Endothelial cell of umbilical vein (primary cell): Measurements from ENCODE around the gene ASCL3. TPM values are rescaled to one million over a fixed set of nuclear protein-coding genes. Genes with fewer than 3 reads are reported as not detected.

Experiments used
- BruUV-seq: library from RNA; stranded (reverse); fragments of 400-500 nt; replicated peaks from 2 replicates; lab custom pipeline; 2021; lab: Mats Ljungman, UMichigan
- CTCF ChIA-PET: fragments of 300-600, 350-600 bp; sonication (Branson Sonifier 250); formaldehyde crosslinking; loops from one replicate; lab custom pipeline; 2021; ENCODE audit warnings: antibody characterized with exemption, inconsistent platforms; lab: Charles Lee
- POLR2A ChIA-PET: fragments of 300-600, 350-600 bp; sonication (Branson Sonifier 250); formaldehyde crosslinking; loops from one replicate; lab custom pipeline; 2021; ENCODE audit warnings: antibody characterized with exemption, inconsistent platforms; lab: Charles Lee
- DNase-seq: peaks from one replicate; pipeline ENCODE4 v3.0.0-alpha.2; 2011; ENCODE audit warnings: low read depth, low spot score
- FAIRE-seq: peaks from 2 replicates; lab custom pipeline; 2011; peaks lifted over from hg19 to GRCh38; lab: Jason Lieb, UNC
- H2AFZ ChIP-seq: 2 replicates; pipeline ENCODE4 v1.6.0; 2012; ENCODE audit warnings: low read depth, low read length, control low read depth, inconsistent platforms
- H3K27ac ChIP-seq: 2 replicates; pipeline ENCODE4 v1.5.1; 2011; ENCODE audit warnings: low read depth, mild to moderate bottlenecking, control low read depth, low read length, moderate library complexity; ENCODE audit not compliant: insufficient read depth
- H3K27me3 ChIP-seq, 2 experiments: 2 replicates each; pipeline versions ENCODE4 v1.6.0 to v1.6.1; 2011; ENCODE audit warnings: low read length in 2 of 2, mixed read lengths in 1 of 2; ENCODE audit not compliant: control insufficient read depth in 2 of 2, insufficient read depth in 2 of 2
- H3K36me3 ChIP-seq, 2 experiments: 2 replicates in 1 of 2; 3 replicates in 1 of 2; pipeline ENCODE4 v1.5.1; 2011; ENCODE audit warnings: low read length in 2 of 2, mild to moderate bottlenecking in 1 of 2, moderate library complexity in 1 of 2; ENCODE audit not compliant: control insufficient read depth in 2 of 2, insufficient read depth in 2 of 2; ENCODE audit errors: extremely low read depth in 1 of 2
- H3K4me1 ChIP-seq: 3 replicates; pipeline ENCODE4 v1.5.1; 2011; ENCODE audit warnings: mild to moderate bottlenecking, low read length; ENCODE audit not compliant: control insufficient read depth, insufficient read depth; ENCODE audit errors: extremely low read depth
- H3K4me2 ChIP-seq: 2 replicates; pipeline ENCODE4 v1.6.1; 2011; ENCODE audit warnings: low read length, control low read depth, mixed read lengths; ENCODE audit not compliant: insufficient read depth
- H3K4me3 ChIP-seq, 3 experiments: fragments of 200-600 bp in 1 of 3; sonication (generic), shearing (Covaris generic) in 1 of 3; replicated peaks in 1 of 3; 2 replicates each; pipeline ENCODE4 v1.5.1; 2011 to 2016; ENCODE audit warnings: control low read depth in 3 of 3, low read length in 3 of 3, mild to moderate bottlenecking in 2 of 3, inconsistent platforms in 1 of 3, low read depth in 1 of 3, moderate library complexity in 1 of 3; ENCODE audit not compliant: insufficient read depth in 1 of 3
- H3K79me2 ChIP-seq: 2 replicates; pipeline ENCODE4 v1.6.0; 2012; ENCODE audit warnings: low read length, inconsistent platforms; ENCODE audit not compliant: control insufficient read depth, insufficient read depth
- H3K9ac ChIP-seq: replicated peaks from 2 replicates; pipeline ENCODE3; 2011; ENCODE audit warnings: low read length, control low read depth; ENCODE audit not compliant: insufficient read depth; ENCODE audit errors: extremely low read depth
- H3K9me1 ChIP-seq: replicated peaks from 3 replicates; pipeline ENCODE4 v1.6.0; 2011; ENCODE audit warnings: mild to moderate bottlenecking, low read length; ENCODE audit not compliant: control insufficient read depth, insufficient read depth; ENCODE audit errors: extremely low read depth
- H3K9me3 ChIP-seq: replicated peaks from 2 replicates; pipeline ENCODE4 v1.5.1; 2012; ENCODE audit warnings: low read length, inconsistent platforms; ENCODE audit not compliant: control insufficient read depth, insufficient read depth
- H4K20me1 ChIP-seq: replicated peaks from 2 replicates; pipeline ENCODE3; 2011; ENCODE audit warnings: mild to moderate bottlenecking, low read length; ENCODE audit not compliant: control insufficient read depth, insufficient read depth; ENCODE audit errors: extremely low read depth
- CTCF ChIP-seq, 2 donors: IDR thresholded peaks; 1 replicate in 1 of 2; 2 replicates in 1 of 2; pipeline ENCODE4 v1.5.1; 2011; ENCODE audit warnings: low read length in 2 of 2, mild to moderate bottlenecking in 2 of 2, moderate library complexity in 2 of 2, control low read depth in 1 of 2, inconsistent platforms in 1 of 2, low read depth in 1 of 2; ENCODE audit not compliant: insufficient read depth in 1 of 2; ENCODE audit errors: extremely low read depth in 1 of 2
- EZH2 ChIP-seq: IDR thresholded peaks from 2 replicates; pipeline ENCODE4 v1.6.1; 2012; ENCODE audit warnings: borderline replicate concordance, low read depth, mild to moderate bottlenecking, moderate library complexity, low read length, inconsistent platforms; ENCODE audit not compliant: severe bottlenecking
- FOS ChIP-seq: IDR thresholded peaks from 2 replicates; pipeline ENCODE4 v1.6.1; 2011; ENCODE audit warnings: mild to moderate bottlenecking, low read length, moderate library complexity, borderline replicate concordance; ENCODE audit not compliant: insufficient read depth
- GATA2 ChIP-seq: IDR thresholded peaks from 2 replicates; pipeline ENCODE4 v1.7.0; 2011; ENCODE audit warnings: low read depth, mild to moderate bottlenecking, moderate library complexity, mixed read lengths, low read length; ENCODE audit not compliant: insufficient read length, insufficient read depth
- JUN ChIP-seq: IDR thresholded peaks from 2 replicates; pipeline ENCODE4 v1.6.1; 2011; ENCODE audit warnings: borderline replicate concordance, low read depth; ENCODE audit not compliant: insufficient read length, insufficient read depth
- MYC ChIP-seq: IDR thresholded peaks from one replicate; pipeline ENCODE4 v1.6.1; 2011; ENCODE audit warnings: mild to moderate bottlenecking, low read depth, low read length
- POLR2A ChIP-seq: IDR thresholded peaks from 2 replicates; pipeline ENCODE4 v1.6.1; 2012; ENCODE audit warnings: low read depth, mild to moderate bottlenecking, control low read depth, low read length
- POLR2AphosphoS5 ChIP-seq: IDR thresholded peaks from 2 replicates; pipeline ENCODE4 v1.6.1; 2012; ENCODE audit warnings: low read depth, mild to moderate bottlenecking, control low read depth, low read length, moderate library complexity; ENCODE audit not compliant: insufficient read depth
- dilution Hi-C: fragments of 300-500 bp; cut with MboI; formaldehyde crosslinking; loops from one replicate; pipeline ENCODE4 v1.15.0; 2019; ENCODE audit warnings: low sequenced_read_pairs; ENCODE audit not compliant: extremely low pct_ligation_motif_present
- intact Hi-C: fragments of 100-400 bp; cut with micrococcal nuclease; formaldehyde crosslinking; loops from one replicate; pipeline ENCODE4 v1.10.0; 2022
- polyA plus RNA-seq, 4 experiments: library from polyadenylated mRNA; depleted of rRNA in 3 of 4; stranded (reverse) in 3 of 4; unstranded in 1 of 4; fragments of >200 nt; gene quantifications; 2 replicates each; pipeline versions ENCODE4 v1.2.1 to v1.2.3, GENCODE V29; 2011 to 2012; ENCODE audit warnings: missing spikeins in 1 of 4
- total RNA-seq: library from RNA; stranded (reverse); gene quantifications from 2 replicates; pipeline ENCODE4 v1.2.3, GENCODE V29; 2021
- TF ChIP-seq, protein P1 (sequence below): IDR thresholded peaks from 2 replicates; pipeline ENCODE4 v1.6.1; 2011; ENCODE audit not compliant: insufficient read depth, insufficient read length

The ASCL3 gene
- total and polyA plus RNA-seq, 2 donors (not counting 3 experiments of a cell fraction or from before 2014, with no cell fraction given) = not detected

GRCh38 chr11:8967184-8967583, 24.4 kb upstream of the ASCL3 start:
- Histone ChIP-seq H3K4me2 (no peak overlapping the region), H3K79me2 (peaks cover 14% of the 10 kb centered on the region), H3K36me3 (no peaks in the 10 kb centered on the region), H3K9ac (no peak overlapping the region), H3K4me1 (peaks cover 15% of the 10 kb centered on the region), H2AFZ (no peak overlapping the region), H3K4me3 (no peak overlapping the region), H3K27me3 (no peaks in the 10 kb centered on the region), H4K20me1 (no peaks in the 10 kb centered on the region), H3K27ac (no peak overlapping the region), H3K9me3 (no peaks in the 10 kb centered on the region), H3K9me1 (no peaks in the 10 kb centered on the region)
- ChIA-PET CTCF (no interaction called here), POLR2A (no interaction called here)
- FAIRE-seq (no peak), DNase-seq (no peak)
- intact Hi-C loops (loop anchor here (5.0 kb wide), 1 partner anchor 540 kb away; no protein-coding TSS in a partner anchor), dilution Hi-C loops (no loop called here)
- no TSS peak for BruUV-seq
- TF ChIP-seq POLR2A (no peak), CTCF (IDR thresholded peaks at IDR 0.05; ENCODE audit: extremely low read depth in 1 of 2, insufficient read depth in 1 of 2, low read depth in 1 of 2, low read length in 2 of 2) (no peak), EZH2 (no peak), FOS (no peak), POLR2AphosphoS5 (no peak), MYC (no peak), GATA2 (no peak), JUN (no peak)
- TF ChIP-seq, protein P1, sequence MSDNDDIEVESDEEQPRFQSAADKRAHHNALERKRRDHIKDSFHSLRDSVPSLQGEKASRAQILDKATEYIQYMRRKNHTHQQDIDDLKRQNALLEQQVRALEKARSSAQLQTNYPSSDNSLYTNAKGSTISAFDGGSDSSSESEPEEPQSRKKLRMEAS = no peak
